NCI-H2196 (cell line): ENCODE data around the gene MDFI.

Source experiments
- DNase-seq: peaks from one replicate; lab custom pipeline; 2025; ENCODE audit not compliant: unreplicated experiment; lab: John Stamatoyannopoulos, UW

The MDFI gene

DNA sequence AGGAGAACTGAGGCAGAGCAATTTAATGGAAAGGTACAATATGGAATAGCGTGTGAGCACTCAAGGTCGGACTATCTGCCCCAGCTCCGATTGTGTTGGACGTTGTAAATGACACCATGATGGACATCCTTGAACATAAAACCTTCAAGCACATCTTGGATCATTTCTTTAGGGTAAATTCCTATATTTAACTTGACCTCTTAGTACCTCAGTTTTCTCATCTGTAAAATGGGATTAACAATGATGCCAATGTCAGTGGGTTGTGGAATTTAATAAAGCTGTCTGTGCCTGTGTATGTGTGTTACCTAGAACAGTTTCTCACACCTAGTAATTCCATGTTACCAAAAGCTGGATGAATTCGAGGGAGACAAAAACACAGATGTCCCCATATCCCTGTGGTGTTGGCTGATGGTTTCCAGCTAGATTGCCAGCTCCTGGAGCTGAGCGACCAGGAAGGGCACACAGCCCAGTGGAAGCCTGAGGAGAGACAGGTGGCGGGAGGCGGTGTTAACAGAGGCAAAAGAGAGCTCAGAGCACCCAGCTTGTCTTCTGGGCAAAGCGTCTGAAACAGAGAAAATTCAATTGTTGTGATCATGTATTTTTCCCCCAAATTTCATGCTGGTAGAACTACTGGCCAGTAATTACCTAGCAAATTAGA is 32.6 kb downstream of the MDFI start:
- no peak for DNase-seq

- DNase-seq: no peak
These were observed 33.1 kb downstream of the MDFI start for GRCh38 chr6:41671376-41671775.

DNA sequence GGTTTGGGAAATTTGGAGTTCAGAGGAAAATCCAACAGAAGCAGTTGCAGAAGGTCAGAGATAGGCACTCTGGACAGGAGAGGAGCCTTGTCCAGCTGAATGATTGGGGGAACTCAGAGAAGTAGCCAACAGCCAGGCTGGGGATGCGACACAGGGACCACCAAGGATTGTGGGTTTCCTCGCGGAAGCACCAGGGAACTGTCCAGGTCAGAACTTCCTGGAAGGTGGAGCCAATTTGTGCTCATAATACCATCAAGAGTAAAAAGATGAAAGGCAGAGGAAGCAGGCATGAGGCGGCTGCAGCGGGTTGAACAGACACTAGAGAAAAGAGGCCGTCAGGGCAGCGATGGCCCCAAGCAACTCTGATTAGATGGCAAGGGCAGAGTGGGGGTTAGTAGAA is 33.7 kb downstream of the MDFI start:
- DNase-seq: no peak

DNA sequence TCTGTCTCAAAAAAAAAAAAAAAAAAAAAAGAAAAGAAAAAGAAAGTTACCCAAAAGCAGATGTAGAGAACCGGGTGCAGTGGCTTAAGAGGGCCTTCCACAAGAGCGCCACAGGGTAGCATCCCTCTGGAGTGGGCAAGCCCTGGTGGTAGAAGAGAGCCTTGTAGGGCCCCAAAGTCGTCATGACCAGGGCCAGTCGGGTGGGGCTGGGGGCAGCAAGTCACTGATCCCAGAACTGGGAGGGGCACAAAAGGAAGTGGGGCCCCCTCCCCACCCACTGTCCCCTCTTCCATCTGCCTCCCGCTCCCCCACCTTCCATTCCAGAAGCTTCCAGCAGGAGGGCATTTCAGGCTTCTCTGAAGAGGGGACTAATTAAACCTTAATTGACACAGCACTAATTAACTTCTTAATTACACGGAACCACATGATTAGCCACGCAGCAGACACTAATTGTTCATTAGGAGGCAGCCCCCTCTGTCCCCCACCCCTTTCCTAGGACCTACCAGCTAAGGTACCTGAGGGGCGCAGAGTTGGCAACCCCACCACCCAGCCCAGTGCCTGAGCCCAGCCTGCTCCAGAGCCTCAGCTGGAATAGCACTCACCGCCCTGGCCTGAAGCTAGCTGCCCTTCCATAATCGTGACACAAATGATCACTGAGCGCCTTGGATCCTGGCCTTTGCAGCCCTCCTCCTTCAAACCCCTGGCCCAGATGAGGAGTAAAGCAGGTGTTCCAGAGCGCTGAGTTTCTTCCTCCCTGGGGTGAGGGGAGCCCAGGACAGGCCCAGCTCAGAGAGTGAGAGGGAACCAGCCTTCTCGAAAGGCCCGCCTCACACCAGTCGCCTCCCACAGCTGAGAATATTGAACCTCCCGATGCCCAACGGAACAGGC is 34.8 kb downstream of the MDFI start:
- no peak for DNase-seq

DNA sequence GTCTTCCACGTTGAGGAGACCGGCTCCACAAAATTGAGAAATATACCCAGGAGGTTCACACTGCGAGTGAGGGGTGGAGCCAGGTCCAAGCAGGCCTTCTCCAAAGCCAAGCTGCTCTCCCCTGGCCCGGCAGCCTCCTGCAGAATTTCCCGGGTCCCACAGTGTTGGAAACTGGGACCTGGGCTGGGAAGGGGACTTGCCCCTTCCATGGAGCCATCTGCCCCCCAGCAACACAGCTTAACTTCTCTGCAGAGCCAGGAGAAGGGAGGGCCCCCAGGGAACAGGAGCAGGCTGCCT is 35.4 kb downstream of the MDFI start:
- DNase-seq: no peak

DNA sequence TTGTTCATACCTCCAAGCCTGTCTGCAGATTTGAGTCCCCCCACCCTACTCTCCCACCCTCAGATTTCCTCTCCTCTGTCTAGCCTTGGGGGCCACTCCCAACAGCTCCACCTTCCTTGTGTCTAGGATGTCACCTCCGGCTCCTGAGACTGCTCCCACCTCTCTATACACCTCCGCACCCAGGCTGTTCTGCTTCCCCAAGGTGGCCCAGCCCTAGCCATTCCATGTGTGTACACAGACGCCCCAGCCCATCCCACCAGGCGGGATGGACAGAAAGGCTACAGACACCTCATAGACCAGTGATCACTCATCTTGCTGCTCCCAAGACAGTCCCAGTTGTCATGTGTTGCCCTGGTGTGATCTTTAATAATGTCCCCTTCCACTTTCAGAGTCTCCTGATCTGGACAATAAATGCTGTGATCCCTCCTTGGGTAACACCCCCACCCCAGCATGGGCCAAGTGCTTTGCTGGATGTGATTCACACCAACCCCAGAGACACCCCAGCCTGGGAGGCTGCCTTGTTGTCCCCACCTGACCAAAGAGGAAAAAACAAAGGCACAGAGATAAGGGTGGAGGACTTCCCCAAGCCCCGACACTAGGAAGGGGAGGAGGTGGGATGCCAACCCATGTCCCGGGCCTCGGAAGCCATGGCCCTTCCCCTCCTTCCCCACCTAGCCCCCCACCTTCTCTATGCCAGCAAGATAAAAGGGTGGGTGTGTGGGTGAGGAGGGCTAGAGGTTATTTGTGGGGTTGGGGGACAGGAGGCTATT is 36.1 kb downstream of the MDFI start:
- no peak for DNase-seq

GRCh38 chr6:41675176-41675775 is 37.0 kb downstream of the MDFI start:
- DNase-seq: no peak

GRCh38 chr6:41675992-41676391 is 37.7 kb downstream of the MDFI start:
- DNase-seq: no peak

DNA sequence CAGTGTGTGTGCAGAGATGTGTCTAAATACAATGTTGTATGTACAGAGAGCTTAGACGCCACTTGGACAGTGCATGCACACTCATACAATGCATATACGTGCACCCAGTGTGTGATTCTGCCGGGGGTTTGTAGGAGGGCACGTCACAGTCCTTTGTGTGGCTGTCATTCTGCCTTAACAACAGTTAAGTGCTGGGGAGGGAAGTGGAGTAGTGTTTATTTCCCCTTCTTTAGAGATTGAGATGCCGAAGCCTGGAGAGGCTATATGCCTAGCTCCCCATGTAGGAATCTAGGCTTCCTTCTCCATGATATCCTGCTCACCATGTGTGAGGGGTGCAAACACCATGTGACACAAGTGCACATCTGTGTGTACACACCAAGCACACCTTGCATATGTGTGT is 38.2 kb downstream of the MDFI start:
- no peak for DNase-seq

GRCh38 chr6:41677124-41677921 is 39.1 kb downstream of the MDFI start:
- DNase-seq: no peak

DNA sequence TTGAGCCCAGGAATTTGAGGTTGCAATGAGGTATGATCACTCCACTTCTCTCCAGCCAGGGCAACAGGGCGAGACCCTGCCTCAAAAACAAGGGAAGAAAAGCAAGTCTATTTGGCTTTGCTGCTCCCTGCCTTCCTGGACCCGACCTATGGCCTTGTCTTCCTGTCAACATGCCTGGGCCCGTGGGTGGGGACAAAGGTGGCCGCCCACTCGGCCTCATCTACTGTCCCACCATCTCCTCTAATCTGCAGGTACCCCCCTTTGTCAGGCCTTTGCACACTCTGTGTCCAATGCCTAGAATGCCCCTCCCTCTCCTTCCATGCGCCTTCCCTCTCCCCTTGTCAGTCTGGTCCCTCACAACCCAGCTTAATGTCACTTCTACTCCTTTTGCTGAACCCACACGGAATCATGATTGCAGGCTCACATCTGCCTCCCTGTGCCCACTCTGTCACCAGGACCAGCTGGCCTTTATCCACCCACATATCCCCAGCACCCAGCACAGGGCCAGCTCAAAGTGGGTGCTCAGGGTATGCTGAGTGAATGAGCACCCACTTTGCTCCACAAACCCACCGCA is 40.3 kb downstream of the MDFI start:
- no peak for DNase-seq

- DNase-seq: no peak
These were observed 41.4 kb downstream of the MDFI start for GRCh38 chr6:41679696-41680095.

DNA sequence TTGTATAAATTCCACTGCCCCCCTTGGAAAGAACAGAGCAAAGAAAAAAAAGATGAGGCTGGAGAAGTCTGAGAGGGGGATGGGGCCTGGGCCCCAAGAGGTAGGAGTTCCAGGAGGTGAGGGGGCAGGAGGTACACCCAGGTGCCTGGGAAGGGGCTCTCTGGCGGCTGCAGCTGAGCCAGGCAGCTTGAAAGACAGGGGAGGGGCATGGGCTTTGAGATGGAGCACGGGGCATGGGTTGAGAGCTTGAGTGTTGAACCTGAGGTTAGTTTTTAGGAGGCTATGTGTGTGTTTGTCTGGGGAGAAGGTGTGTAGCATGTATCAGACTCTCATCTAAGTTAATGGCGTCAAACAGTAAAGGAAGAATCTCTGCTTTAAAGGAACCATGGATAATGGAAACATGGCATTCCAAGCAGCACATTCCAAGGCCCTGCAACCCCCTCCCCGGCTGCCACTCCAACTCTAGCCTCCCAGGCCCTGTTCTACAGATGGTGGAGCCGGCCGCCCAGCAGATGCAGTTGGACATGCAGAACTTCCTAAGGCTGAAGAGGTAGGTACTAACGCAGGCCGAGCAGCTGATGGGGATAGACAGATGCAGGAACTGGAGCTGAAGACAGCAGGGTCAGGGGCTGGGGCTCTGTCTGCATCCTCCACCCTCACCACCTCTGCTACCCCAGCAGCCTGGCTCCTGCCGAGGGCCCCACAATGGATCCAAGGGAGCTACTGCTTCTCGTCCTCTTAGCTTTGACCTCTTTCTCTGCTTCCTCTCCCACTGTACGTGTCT is 42.1 kb downstream of the MDFI start:
- no peak for DNase-seq

DNA sequence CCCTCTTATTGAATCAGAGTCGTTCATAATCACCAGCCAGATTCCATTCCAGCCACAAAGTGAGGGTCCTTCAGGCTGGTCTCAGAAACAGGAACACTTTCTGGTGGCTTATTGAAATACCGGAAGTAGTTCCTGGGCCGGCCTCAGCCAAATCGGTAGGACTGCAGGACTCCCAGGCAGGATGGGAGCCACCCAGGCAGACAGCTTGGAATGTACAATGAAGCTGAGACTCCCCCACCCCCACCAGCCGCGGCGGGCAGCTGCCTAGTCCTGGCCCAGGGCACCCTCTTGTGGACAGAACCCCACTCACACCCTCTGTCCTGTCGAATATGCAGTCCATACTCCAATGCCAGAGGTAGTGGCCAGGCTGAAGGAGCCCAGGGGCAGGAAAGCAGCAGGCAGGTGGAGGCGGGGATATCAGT is 43.8 kb downstream of the MDFI start:
- peak; percentile 88 for DNase-seq

- no peak for DNase-seq
These were observed 44.4 kb downstream of the MDFI start for GRCh38 chr6:41682497-41683272.

- no peak for DNase-seq
These were observed 44.9 kb downstream of the MDFI start for GRCh38 chr6:41683273-41683522.

DNA sequence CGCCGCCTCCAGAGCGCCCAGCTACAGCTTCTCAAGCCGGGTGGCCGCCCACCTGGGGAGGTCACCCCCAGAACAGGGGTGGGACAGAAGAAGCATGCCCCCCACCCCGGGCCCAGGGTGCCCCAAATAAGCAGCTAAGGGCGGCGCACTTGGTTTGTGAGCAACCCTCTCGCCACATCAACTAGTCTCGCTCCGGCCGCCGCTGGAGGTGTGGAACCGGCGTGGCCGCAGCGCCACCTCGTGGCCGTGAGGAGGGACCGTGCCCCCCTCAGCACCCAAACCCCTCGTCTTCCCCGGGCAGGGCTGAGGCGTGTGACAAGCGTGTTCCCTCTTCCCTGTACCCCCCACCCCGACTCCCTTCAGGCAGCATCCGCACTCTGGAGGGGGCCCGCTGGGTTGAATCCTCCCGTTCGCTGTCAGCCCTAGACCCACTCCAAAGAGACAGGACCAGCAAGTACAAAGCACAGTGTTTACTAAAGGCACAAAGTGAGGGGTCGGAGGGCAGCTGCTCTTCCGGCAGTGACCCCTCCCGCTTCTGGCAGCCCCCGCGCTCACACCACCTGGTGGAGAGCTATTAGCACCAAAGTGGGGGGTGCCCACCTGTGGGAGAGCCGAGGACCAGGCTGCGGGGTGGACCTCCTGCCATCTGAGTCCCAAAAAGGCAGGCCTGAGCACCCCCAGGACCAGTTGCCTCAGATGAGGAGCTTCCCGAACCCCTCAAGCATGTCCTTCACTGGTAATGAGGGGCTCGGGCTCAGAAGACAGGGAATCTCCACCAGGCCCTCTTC is 45.4 kb downstream of the MDFI start:
- peak; percentile 50 for DNase-seq
